ENCODE results near the gene OSTF1.

- TF ChIP-seq TAF1 (IDR thresholded peaks at IDR 0.05; ENCODE audit: low read depth, low read length) (no peak), POLR2A (IDR thresholded peaks at IDR 0.05; ENCODE audit: low read depth, low read length) (no peak), POLR2AphosphoS5 (IDR thresholded peaks at IDR 0.05; ENCODE audit: low read depth, low read length) (no peak), POU2F2 (IDR thresholded peaks at IDR 0.05; ENCODE audit: low read depth, low read length) (no peak), PAX5 (IDR thresholded peaks at IDR 0.05; ENCODE audit: insufficient read depth, low read length, severe bottlenecking) (no peak)
Observed at GRCh38 chr9:75046725-75047345, 41.5 kb upstream of the OSTF1 start.
